PC-3 (cell line): ENCODE data around the gene SERPINE1. TPM values are rescaled to one million over a fixed set of nuclear protein-coding genes. Genes with fewer than 3 reads are reported as not detected.

ENCODE experiments used
- ATAC-seq: fragments of 200-7000 bp; cut with Tn5 transposase; 2 replicates; pipeline ENCODE4 v1.9.1; 2020; ENCODE audit warnings: mild to moderate bottlenecking, moderate library complexity
- BruUV-seq: library from RNA; stranded (reverse); fragments of 400-500 nt; replicated peaks from 2 replicates; lab custom pipeline; 2021; lab: Mats Ljungman, UMichigan
- CTCF ChIA-PET: fragments of 300-600 bp; sonication (Branson Sonifier 250); formaldehyde crosslinking; loops from one replicate; lab custom pipeline; 2022; ENCODE audit warnings: antibody characterized with exemption; lab: Charles Lee
- POLR2A ChIA-PET: fragments of 300-600 bp; sonication (Branson Sonifier 250); formaldehyde crosslinking; loops from one replicate; lab custom pipeline; 2022; ENCODE audit warnings: antibody characterized with exemption; ENCODE audit not compliant: unreplicated experiment; lab: Charles Lee
- DNase-seq: peaks from one replicate; pipeline ENCODE4 v3.0.0-alpha.2; 2015
- H2AFZ ChIP-seq: fragments of 300-600 bp; sonication (generic); 2 replicates; pipeline ENCODE4 v1.6.0; 2016; ENCODE audit warnings: antibody characterized with exemption, low read length
- H3F3A ChIP-seq: fragments of 300-600 bp; sonication (generic); one replicate; pipeline ENCODE4 v1.6.0; 2017; ENCODE audit warnings: antibody characterized with exemption, low read length, control low read depth, mild to moderate bottlenecking; ENCODE audit not compliant: unreplicated experiment
- H3K27ac ChIP-seq: fragments of 300-600 bp; sonication (generic); 2 replicates; pipeline ENCODE4 v1.5.1; 2016; ENCODE audit warnings: mild to moderate bottlenecking, low read length
- H3K27me3 ChIP-seq: fragments of 300-600 bp; sonication (generic); 2 replicates; pipeline ENCODE4 v1.6.1; 2016; ENCODE audit warnings: low read length, mixed read lengths
- H3K36me3 ChIP-seq: fragments of 300-600 bp; sonication (generic); 2 replicates; pipeline ENCODE4 v1.6.1; 2016; ENCODE audit warnings: low read depth, mixed run types, low read length, mixed read lengths
- H3K4me1 ChIP-seq: fragments of 300-600 bp; sonication (generic); 2 replicates; pipeline ENCODE4 v1.5.1; 2016; ENCODE audit warnings: low read length; ENCODE audit not compliant: insufficient read depth
- H3K4me2 ChIP-seq: fragments of 300-600 bp; sonication (generic); 2 replicates; pipeline ENCODE4 v1.6.0; 2016; ENCODE audit warnings: low read length
- H3K4me3 ChIP-seq: fragments of 300-600 bp; sonication (generic); 2 replicates; pipeline ENCODE4 v1.5.1; 2016; ENCODE audit warnings: mild to moderate bottlenecking, low read length, mixed read lengths
- H3K79me2 ChIP-seq: fragments of 300-600 bp; sonication (generic); 2 replicates; pipeline ENCODE4 v1.6.1; 2017; ENCODE audit warnings: low read length, mixed read lengths
- H3K9ac ChIP-seq: fragments of 300-600 bp; sonication (generic); 2 replicates; pipeline ENCODE4 v1.6.0; 2016; ENCODE audit warnings: mild to moderate bottlenecking, low read length
- H3K9me2 ChIP-seq: fragments of 300-600 bp; sonication (generic); replicated peaks from 2 replicates; pipeline ENCODE4 v1.6.1; 2016; ENCODE audit warnings: mixed run types, low read length, mixed read lengths
- H3K9me3 ChIP-seq: fragments of 300-600 bp; sonication (generic); 2 replicates; pipeline ENCODE4 v1.6.1; 2016; ENCODE audit warnings: low read length, mixed read lengths
- H4K20me1 ChIP-seq: fragments of 300-600 bp; sonication (generic); 2 replicates; pipeline ENCODE4 v1.6.1; 2016; ENCODE audit warnings: low read length, mixed read lengths
- EZH2 ChIP-seq: fragments of 300-600 bp; sonication (generic); IDR thresholded peaks from one replicate; pipeline ENCODE4 v1.6.1; 2017; ENCODE audit warnings: antibody characterized with exemption, mild to moderate bottlenecking, low read length; ENCODE audit not compliant: unreplicated experiment
- EZH2phosphoT487 ChIP-seq: fragments of 300-600 bp; sonication (generic); IDR thresholded peaks from 2 replicates; pipeline ENCODE4 v1.6.1; 2018; ENCODE audit warnings: mild to moderate bottlenecking, antibody characterized with exemption, low read length, borderline replicate concordance
- intact Hi-C: fragments of 100-400 bp; cut with micrococcal nuclease; formaldehyde crosslinking; loops from 2 replicates; pipeline ENCODE4 v1.9.0; 2023
- total RNA-seq: library from RNA; depleted of rRNA; stranded (reverse); fragments of >200 nt; gene quantifications from 2 replicates; pipeline ENCODE4 v1.2.3, GENCODE V29; 2014
- TF ChIP-seq, protein P1 (sequence below): fragments of 300-600 bp; sonication (generic); conservative IDR thresholded peaks from 2 replicates; pipeline ENCODE4 v1.5.1; 2017; ENCODE audit warnings: antibody characterized with exemption, low read depth, mild to moderate bottlenecking, low read length

SERPINE1 gene
- total RNA-seq, 1 experiment from 2014 or later, result 46.1 TPM

DNA sequence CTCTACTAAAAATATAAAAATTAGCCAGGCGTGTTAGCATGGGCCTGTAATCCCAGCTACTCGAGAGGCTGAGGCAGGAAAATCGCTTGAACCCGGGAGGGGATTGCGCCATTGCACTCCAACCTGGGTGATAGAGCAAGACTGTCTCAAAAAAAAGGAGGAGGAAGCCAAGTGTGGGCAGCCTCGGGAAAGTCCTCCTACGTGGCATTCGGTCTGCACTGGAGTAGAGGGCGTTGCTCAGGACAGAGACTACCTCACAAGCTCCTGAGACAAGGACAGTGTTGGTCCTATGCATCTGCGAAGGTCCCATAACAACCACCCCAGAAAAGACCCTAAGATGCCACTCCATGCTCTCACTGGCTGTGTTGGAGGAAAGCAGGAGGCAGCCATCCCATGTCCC lies 10.0 kb upstream of the SERPINE1 start:
- no peak overlapping the region for H3K4me3 ChIP-seq
- TF ChIP-seq, protein P1, sequence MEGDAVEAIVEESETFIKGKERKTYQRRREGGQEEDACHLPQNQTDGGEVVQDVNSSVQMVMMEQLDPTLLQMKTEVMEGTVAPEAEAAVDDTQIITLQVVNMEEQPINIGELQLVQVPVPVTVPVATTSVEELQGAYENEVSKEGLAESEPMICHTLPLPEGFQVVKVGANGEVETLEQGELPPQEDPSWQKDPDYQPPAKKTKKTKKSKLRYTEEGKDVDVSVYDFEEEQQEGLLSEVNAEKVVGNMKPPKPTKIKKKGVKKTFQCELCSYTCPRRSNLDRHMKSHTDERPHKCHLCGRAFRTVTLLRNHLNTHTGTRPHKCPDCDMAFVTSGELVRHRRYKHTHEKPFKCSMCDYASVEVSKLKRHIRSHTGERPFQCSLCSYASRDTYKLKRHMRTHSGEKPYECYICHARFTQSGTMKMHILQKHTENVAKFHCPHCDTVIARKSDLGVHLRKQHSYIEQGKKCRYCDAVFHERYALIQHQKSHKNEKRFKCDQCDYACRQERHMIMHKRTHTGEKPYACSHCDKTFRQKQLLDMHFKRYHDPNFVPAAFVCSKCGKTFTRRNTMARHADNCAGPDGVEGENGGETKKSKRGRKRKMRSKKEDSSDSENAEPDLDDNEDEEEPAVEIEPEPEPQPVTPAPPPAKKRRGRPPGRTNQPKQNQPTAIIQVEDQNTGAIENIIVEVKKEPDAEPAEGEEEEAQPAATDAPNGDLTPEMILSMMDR, result no peak
- TF ChIP-seq EZH2 (no peak), EZH2phosphoT487 (no peak)
- intact Hi-C loops, result no loop called here
- H4K20me1 ChIP-seq, result no peaks in the 10 kb centered on the region
- H3F3A ChIP-seq, result no peaks in the 10 kb centered on the region
- H3K9me3 ChIP-seq, result no peaks in the 10 kb centered on the region
- peaks cover 24% of the 10 kb centered on the region for H3K4me1 ChIP-seq
- no peak overlapping the region for H2AFZ ChIP-seq
- H3K9ac ChIP-seq, result no peak overlapping the region
- no peak for ATAC-seq
- no peak overlapping the region for H3K27ac ChIP-seq
- H3K9me2 ChIP-seq, result no peaks in the 10 kb centered on the region
- no peak for DNase-seq
- no TSS peak for BruUV-seq
- no peaks in the 10 kb centered on the region for H3K79me2 ChIP-seq
- H3K4me2 ChIP-seq, result no peak overlapping the region
- no peaks in the 10 kb centered on the region for H3K27me3 ChIP-seq
- POLR2A ChIA-PET, result no interaction called here
- CTCF ChIA-PET, result no interaction called here
- H3K36me3 ChIP-seq, result no peaks in the 10 kb centered on the region

DNA sequence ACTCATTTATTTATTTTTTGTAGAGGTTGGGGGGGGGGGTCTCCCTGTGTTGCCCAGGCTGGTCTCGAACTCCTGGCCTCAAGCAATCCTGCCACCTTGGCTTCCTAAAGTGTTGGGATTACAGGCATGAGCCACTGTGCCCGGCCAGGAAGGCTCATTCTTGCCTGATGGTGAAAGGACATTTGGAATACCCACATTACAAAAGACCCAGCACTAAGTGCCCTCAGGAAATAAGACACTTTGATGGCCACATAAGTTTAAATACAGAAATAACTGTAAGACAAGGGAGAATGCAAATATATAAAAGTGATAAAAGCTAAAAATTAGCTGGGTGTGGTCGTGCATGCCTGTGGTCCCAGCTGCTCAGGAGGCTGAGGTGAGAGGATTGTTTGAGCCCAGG lies 8.0 kb upstream of the SERPINE1 start:
- no peaks in the 10 kb centered on the region for H3K9me3 ChIP-seq
- H2AFZ ChIP-seq, result no peak overlapping the region
- H3K36me3 ChIP-seq, result no peaks in the 10 kb centered on the region
- no peak overlapping the region for H3K27ac ChIP-seq
- H4K20me1 ChIP-seq, result no peaks in the 10 kb centered on the region
- no peaks in the 10 kb centered on the region for H3F3A ChIP-seq
- no peaks in the 10 kb centered on the region for H3K27me3 ChIP-seq
- POLR2A ChIA-PET, result interaction anchor here (0.6 kb wide), 1 partner anchor 10 kb away, joined by 3 read pairs; no protein-coding TSS in a partner anchor
- DNase-seq (no peak), ATAC-seq (no peak)
- no peak for TF ChIP-seq EZH2phosphoT487
- TF ChIP-seq EZH2, result no peak
- TF ChIP-seq, protein P1, result no peak
- no peak overlapping the region for H3K9ac ChIP-seq
- no TSS peak for BruUV-seq
- H3K79me2 ChIP-seq, result no peaks in the 10 kb centered on the region
- peaks cover 31% of the 10 kb centered on the region for H3K4me1 ChIP-seq
- no peak overlapping the region for H3K4me2 ChIP-seq
- no peak overlapping the region for H3K4me3 ChIP-seq
- CTCF ChIA-PET, result no interaction called here
- no peaks in the 10 kb centered on the region for H3K9me2 ChIP-seq
- intact Hi-C loops, result no loop called here

DNA sequence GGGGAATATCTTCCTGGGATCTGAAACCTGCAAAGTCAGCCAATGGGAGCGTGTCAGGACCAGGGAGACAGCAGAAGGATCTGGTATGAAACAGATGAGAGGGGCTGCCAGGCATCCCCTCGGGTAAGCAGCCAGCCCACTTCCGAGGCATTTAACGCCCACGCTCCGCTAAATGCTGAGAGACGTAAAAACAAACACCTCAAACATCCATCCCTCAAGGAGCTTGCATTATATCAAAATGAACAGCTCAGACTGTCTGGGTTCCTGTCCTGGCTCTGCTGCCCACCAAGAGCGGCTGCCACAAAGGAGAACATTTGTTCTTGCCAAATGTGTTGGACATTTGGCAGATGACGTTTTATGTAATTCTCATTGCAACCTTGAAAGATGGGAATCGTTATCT lies 7.0 kb upstream of the SERPINE1 start:
- ChIA-PET CTCF (no interaction called here), POLR2A (interaction anchor here (0.6 kb wide), 1 partner anchor 24 kb away, joined by 8 read pairs; no protein-coding TSS in a partner anchor)
- no peaks in the 10 kb centered on the region for H3K9me2 ChIP-seq
- H3K4me3 ChIP-seq, result no peak overlapping the region
- peaks cover 32% of the 10 kb centered on the region for H3K4me1 ChIP-seq
- ATAC-seq (no peak), DNase-seq (no peak)
- H3F3A ChIP-seq, result no peaks in the 10 kb centered on the region
- H3K27me3 ChIP-seq, result no peaks in the 10 kb centered on the region
- no peaks in the 10 kb centered on the region for H3K36me3 ChIP-seq
- H3K9ac ChIP-seq, result no peak overlapping the region
- H3K4me2 ChIP-seq, result no peak overlapping the region
- TF ChIP-seq EZH2phosphoT487 (no peak), EZH2 (no peak)
- TF ChIP-seq, protein P1, result no peak
- no peaks in the 10 kb centered on the region for H3K9me3 ChIP-seq
- intact Hi-C loops, result no loop called here
- no peaks in the 10 kb centered on the region for H4K20me1 ChIP-seq
- H3K79me2 ChIP-seq, result no peaks in the 10 kb centered on the region
- H3K27ac ChIP-seq, result no peak overlapping the region
- no peak overlapping the region for H2AFZ ChIP-seq
- BruUV-seq, result no TSS peak
